ENCODE results near the gene HAGHL. TPM values are rescaled to one million over a fixed set of nuclear protein-coding genes. Genes with fewer than 3 reads are reported as not detected.

The HAGHL gene
- total RNA-seq, 1 experiment from 2014 or later: 74.8 TPM

- TF ChIP-seq SP1 (IDR thresholded peaks at IDR 0.05; ENCODE audit: low read depth) (no peak), CBX3 (IDR thresholded peaks at IDR 0.05; ENCODE audit: low read depth) (no peak), SIN3A (IDR thresholded peaks at IDR 0.05; ENCODE audit: low read depth) (no peak), JUND (IDR thresholded peaks at IDR 0.05) (no peak), EZH2phosphoT487 (IDR thresholded peaks at IDR 0.05; ENCODE audit: borderline replicate concordance) (no peak)
Measured at GRCh38 chr16:715477-716199, 11.3 kb upstream of the HAGHL start (continued).

DNA sequence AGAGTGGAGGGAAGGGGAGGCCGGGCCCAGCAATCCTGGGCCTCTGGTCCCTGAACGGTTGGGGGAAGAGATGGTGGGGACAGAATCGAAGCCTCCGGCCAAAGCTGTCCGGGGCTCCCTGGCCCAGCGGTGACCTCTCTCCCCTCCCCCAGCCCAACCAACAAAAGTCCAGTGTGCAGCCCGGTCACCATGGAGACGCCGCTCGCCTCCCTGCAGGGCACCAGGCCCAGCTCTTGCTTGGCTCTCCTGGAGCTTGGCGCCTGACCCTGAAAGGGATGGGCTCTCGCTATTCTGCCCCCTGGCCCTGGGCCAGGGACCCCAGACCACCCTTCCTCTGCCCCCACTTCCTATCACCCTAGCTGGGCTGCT lies 10.7 kb upstream of the HAGHL start:
- ChIA-PET RAD21 (ENCODE audit: low non-redundant PET in 1 of 2, low total read pairs in 2 of 2, uncharacterized antibody in 2 of 2, unreplicated experiment in 2 of 2) (interaction anchor here in 1 of 2 experiments (1.1 kb wide), 1 partner anchor 12 kb away, joined by 3 read pairs; no protein-coding TSS in a partner anchor), CTCF (interaction anchor here (0.6 to 2.4 kb wide), 6 partner anchors 10 to 627 kb away, joined by 3 to 20 read pairs (median 4); partner anchors contain the start of genes CCDC78, CHTF18 and RPUSD1), POLR2A (interaction anchor here (1.6 to 2.3 kb wide), 2 partner anchors 9 to 12 kb away, joined by 9 to 20 read pairs; partner anchors contain the start of genes CCDC78 and HAGHL)
- H3K27me3 ChIP-seq (ENCODE audit: insufficient read depth, low read length): no peaks in the 10 kb centered on the region
- no peaks in the 10 kb centered on the region for H3K9me2 ChIP-seq (ENCODE audit: insufficient read depth)
- BruUV-seq (replicated peaks): TSS peak; percentile 45
- H4K20me1 ChIP-seq (ENCODE audit: insufficient read depth): peaks cover 3% of the 10 kb centered on the region; the same call in 1 of the 2 replicates
- H3K4me3 ChIP-seq (replicated peaks in 1 of 2; ENCODE audit: low read depth in 1 of 2, low read length in 2 of 2): peak overlapping the region; percentile 59 to 74
- H3K9me3 ChIP-seq (ENCODE audit: control insufficient read depth in 1 of 2, insufficient read depth in 1 of 2, low read depth in 1 of 2, low read length in 2 of 2): no peaks in the 10 kb centered on the region
- no peaks in the 10 kb centered on the region for H3K36me3 ChIP-seq (ENCODE audit: control insufficient read depth in 1 of 2, insufficient read depth in 2 of 2, low read length in 2 of 2)
- H3K9ac ChIP-seq (ENCODE audit: low read length): peak overlapping the region; percentile 85
- peaks cover 42 to 75% of the 10 kb centered on the region in 2 experiments for H3K4me1 ChIP-seq (ENCODE audit: control insufficient read depth in 1 of 2, insufficient read depth in 2 of 2, low read length in 2 of 2)
- ATAC-seq (no peak), DNase-seq (ENCODE audit: low read depth, low spot score) (no peak)
- H3K4me2 ChIP-seq (ENCODE audit: low read length): peak overlapping the region; percentile 93
- intact Hi-C loops (cut with micrococcal nuclease): no loop called here
- no peak overlapping the region for H2AFZ ChIP-seq (ENCODE audit: low read depth, low read length, poor library complexity, severe bottlenecking)
- peak overlapping the region; percentile 92 for H3K27ac ChIP-seq (ENCODE audit: low read depth, low read length)
- peaks cover 19% of the 10 kb centered on the region for H3K79me2 ChIP-seq (ENCODE audit: insufficient read depth, low read length)
- TF ChIP-seq, protein P1, sequence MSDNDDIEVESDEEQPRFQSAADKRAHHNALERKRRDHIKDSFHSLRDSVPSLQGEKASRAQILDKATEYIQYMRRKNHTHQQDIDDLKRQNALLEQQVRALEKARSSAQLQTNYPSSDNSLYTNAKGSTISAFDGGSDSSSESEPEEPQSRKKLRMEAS (IDR thresholded peaks at IDR 0.05): no peak
- TF ChIP-seq EZH2phosphoT487 (IDR thresholded peaks at IDR 0.05; ENCODE audit: borderline replicate concordance) (no peak), ELF1 (IDR thresholded peaks at IDR 0.05; ENCODE audit: borderline replicate concordance, low read depth) (no peak), POLR2AphosphoS5 (IDR thresholded peaks at IDR 0.05; ENCODE audit: low read depth, low read length) (no peak), CBX3 (IDR thresholded peaks at IDR 0.05; ENCODE audit: low read depth) (no peak)
